A549 (cell line): ENCODE data around the gene PEA15. TPM values are rescaled to one million over a fixed set of nuclear protein-coding genes. Genes with fewer than 3 reads are reported as not detected.

Experiments
- ATAC-seq, 2 experiments: fragments of 200-7000 bp in 1 of 2; fragments of >200 bp in 1 of 2; cut with Nextera tagmentation in 1 of 2; cut with Tn5 transposase in 1 of 2; 3 replicates each; pipeline versions ENCODE4 v1.8.0 to v1.9.1; 2018 to 2020; ENCODE audit warnings: mild to moderate bottlenecking in 1 of 2, moderate library complexity in 1 of 2
- CTCF ChIA-PET: fragments of 300-600 bp; sonication (Branson Sonifier 250); formaldehyde crosslinking; extraction: SDS; loops from one replicate; lab custom pipeline; 2021; ENCODE audit warnings: antibody characterized with exemption, inconsistent platforms; lab: Yijun Ruan, JAX
- POLR2A ChIA-PET: fragments of 350-600 bp; formaldehyde crosslinking; extraction: SDS; loops from one replicate; lab custom pipeline; 2021; ENCODE audit warnings: antibody characterized with exemption, inconsistent platforms; lab: Yijun Ruan, JAX
- DNase-seq, 2 experiments: peaks; one replicate each; pipeline versions ENCODE4 v3.0.0 to v3.0.0-alpha.2; 2011 to 2016; ENCODE audit warnings: low read depth in 1 of 2, low spot score in 1 of 2
- FAIRE-seq: peaks from 2 replicates; lab custom pipeline; 2011; peaks lifted over from hg19 to GRCh38; lab: Jason Lieb, UNC
- H3K27ac ChIP-seq, 2 experiments: fragments of >200 bp; sonication (Bioruptor Twin); formaldehyde crosslinking; 3 replicates each; pipeline ENCODE4 v1.5.1; 2016 to 2017
- H3K4me1 ChIP-seq: fragments of >200 bp; sonication (Bioruptor Twin); formaldehyde crosslinking; 3 replicates; pipeline ENCODE4 v1.6.1; 2016
- H3K4me2 ChIP-seq: fragments of >200 bp; sonication (Bioruptor Twin); formaldehyde crosslinking; 3 replicates; pipeline ENCODE4 v1.6.1; 2016
- H3K4me3 ChIP-seq: fragments of >200 bp; sonication (Bioruptor Twin); formaldehyde crosslinking; 3 replicates; pipeline ENCODE4 v1.5.1; 2016
- H3K9me3 ChIP-seq: fragments of >200 bp; sonication (Bioruptor Twin); formaldehyde crosslinking; 3 replicates; pipeline ENCODE4 v1.6.1; 2016
- CBX2 ChIP-seq: fragments of 200-600 bp; sonication (generic); IDR thresholded peaks from 2 replicates; pipeline ENCODE4 v1.6.1; 2016; ENCODE audit warnings: low read depth, mild to moderate bottlenecking, borderline replicate concordance
- EP300 ChIP-seq, 2 experiments: fragments of >200 bp; sonication (Bioruptor Twin); formaldehyde crosslinking; IDR thresholded peaks; 2 replicates in 1 of 2; 3 replicates in 1 of 2; pipeline ENCODE4 v1.6.1; 2016 to 2017
- FOSB ChIP-seq: fragments of 250-450 bp; sonication (Bioruptor Pico); IDR thresholded peaks from 2 replicates; pipeline ENCODE4 v1.5.0; 2020; ENCODE audit warnings: mild to moderate bottlenecking, moderate library complexity
- FOXS1 ChIP-seq: fragments of 250-450 bp; sonication (Bioruptor Pico); IDR thresholded peaks from 2 replicates; pipeline ENCODE4 v1.5.0; 2020; ENCODE audit warnings: mild to moderate bottlenecking, moderate library complexity
- HOXB13 ChIP-seq: fragments of 250-450 bp; sonication (Bioruptor Pico); IDR thresholded peaks from 2 replicates; pipeline ENCODE4 v1.5.0; 2020; ENCODE audit warnings: low read depth, mild to moderate bottlenecking, moderate library complexity
- HOXB5 ChIP-seq: fragments of 250-450 bp; sonication (Bioruptor Pico); IDR thresholded peaks from 2 replicates; pipeline ENCODE4 v1.5.0; 2020; ENCODE audit warnings: mild to moderate bottlenecking, moderate library complexity
- JUNB ChIP-seq: fragments of >200 bp; sonication (Bioruptor Twin); formaldehyde crosslinking; IDR thresholded peaks from 2 replicates; pipeline ENCODE4 v1.6.1; 2016
- KDM1A ChIP-seq: fragments of 200-600 bp; sonication (generic); IDR thresholded peaks from 2 replicates; pipeline ENCODE4 v1.6.1; 2016; ENCODE audit warnings: low read depth, mild to moderate bottlenecking
- MAZ ChIP-seq: fragments of 150-350 bp; IDR thresholded peaks from 2 replicates; pipeline ENCODE4 v1.6.1; 2014; ENCODE audit warnings: antibody characterized with exemption, low read depth, low read length, borderline replicate concordance
- NFE2L2 ChIP-seq: fragments of 150-350 bp; conservative IDR thresholded peaks from 2 replicates; pipeline ENCODE4 v1.6.1; 2014; ENCODE audit warnings: low read length
- PBX3 ChIP-seq: IDR thresholded peaks from 2 replicates; pipeline ENCODE4 v1.6.1; 2012
- PHF8 ChIP-seq: fragments of 200-600 bp; sonication (generic); IDR thresholded peaks from 2 replicates; pipeline ENCODE4 v1.6.1; 2016; ENCODE audit warnings: low read depth, mild to moderate bottlenecking, antibody characterized with exemption, moderate library complexity, borderline replicate concordance
- POLR2AphosphoS2 ChIP-seq: conservative IDR thresholded peaks from 2 replicates; pipeline ENCODE4 v1.6.1; 2012; ENCODE audit warnings: low read length, improper control_type of control experiment, inconsistent platforms
- RNF2 ChIP-seq: fragments of 200-600 bp; sonication (generic); IDR thresholded peaks from 2 replicates; pipeline ENCODE4 v1.6.1; 2016; ENCODE audit warnings: low read depth, mild to moderate bottlenecking, antibody characterized with exemption, moderate library complexity, borderline replicate concordance
- TFCP2L1 ChIP-seq: fragments of 250-450 bp; sonication (Bioruptor Pico); IDR thresholded peaks from 2 replicates; pipeline ENCODE4 v1.5.0; 2021; ENCODE audit warnings: mild to moderate bottlenecking
- WGBS: methylation state at CpG from one replicate; pipeline ENCODE4 v1.1.6; 2017; ENCODE audit errors: missing lambda C conversion rate; 5-methylcytosine and 5-hydroxymethylcytosine counted together
- polyA plus RNA-seq, 4 experiments: library from polyadenylated mRNA; depleted of rRNA in 3 of 4; stranded (reverse); fragments of >200 nt; fragmentation: RNase III in 1 of 4; extraction: RNeasy Plus Mini Kit Qiagen cat#74134 plus additional on column Dnase treatment in 1 of 4; gene quantifications; 2 replicates in 3 of 4; 3 replicates in 1 of 4; pipeline ENCODE4 v1.2.3, GENCODE V29; 2011 to 2017
- TF ChIP-seq, protein P1 (sequence below): fragments of 200-600 bp; sonication (generic); IDR thresholded peaks from 2 replicates; pipeline ENCODE4 v1.6.1; 2016; ENCODE audit warnings: antibody characterized with exemption, mild to moderate bottlenecking, moderate library complexity
- TF ChIP-seq, protein P2 (sequence below): fragments of 250-450 bp; sonication (Bioruptor Pico); IDR thresholded peaks from 2 replicates; pipeline ENCODE4 v1.5.0; 2020; ENCODE audit warnings: low read depth, mild to moderate bottlenecking, moderate library complexity
- TF ChIP-seq, protein P3 (sequence below): IDR thresholded peaks from 2 replicates; pipeline ENCODE4 v1.6.1; 2012

Gene PEA15
- polyA plus RNA-seq, 2 of the 4 experiments (the other 2 are of a cell fraction) = 115 to 136 TPM

GRCh38 chr1:160236806-160237205, 31.6 kb downstream of the PEA15 start:
- no peak overlapping the region for H3K4me3 ChIP-seq
- H3K4me2 ChIP-seq = no peak overlapping the region
- TF ChIP-seq FOSB = no peak
- TF ChIP-seq POLR2AphosphoS2 = no peak
- TF ChIP-seq, all 56 proteins: peak for 0
- POLR2A ChIA-PET = no interaction called here
- H3K4me1 ChIP-seq = no peaks in the 10 kb centered on the region
- FAIRE-seq (no peak), ATAC-seq (no peak), DNase-seq (no peak)
- CTCF ChIA-PET = interaction anchor here (5.4 kb wide), 1 partner anchor 16 kb away, joined by 24 read pairs; no protein-coding TSS in a partner anchor
- no peak overlapping the region for H3K27ac ChIP-seq
- no peaks in the 10 kb centered on the region for H3K9me3 ChIP-seq
- WGBS = 90% methylated on average over 5 of the region's 5 CpGs

DNA sequence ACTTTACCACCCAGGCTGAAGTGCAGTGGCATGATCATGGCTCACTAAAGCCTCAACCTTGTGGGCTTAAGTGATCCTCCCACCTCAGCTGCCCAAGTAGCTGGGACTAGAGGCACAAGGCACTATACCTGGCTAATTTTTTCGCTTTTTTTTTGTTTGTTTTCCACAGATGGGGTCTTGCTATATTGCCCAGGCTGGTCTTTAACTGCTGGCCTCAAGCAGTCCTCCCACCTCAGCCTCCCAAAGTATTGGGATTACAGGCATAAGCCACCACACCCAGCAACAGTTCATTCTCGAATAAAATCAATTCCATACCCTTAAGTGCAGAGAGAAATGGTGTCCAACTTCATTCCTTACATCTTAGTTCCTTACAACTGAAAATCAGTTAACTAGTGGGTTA, 32.4 kb downstream of the PEA15 start:
- H3K4me2 ChIP-seq = no peak overlapping the region
- TF ChIP-seq EP300 (IDR thresholded peaks at IDR 0.05) (no peak), FOXS1 (no peak), JUNB (no peak), TFCP2L1 (CRISPR knock-in tag) (no peak), NFE2L2 (no peak), PHF8 (no peak), PBX3 (no peak), RNF2 (no peak)
- TF ChIP-seq, protein P1, sequence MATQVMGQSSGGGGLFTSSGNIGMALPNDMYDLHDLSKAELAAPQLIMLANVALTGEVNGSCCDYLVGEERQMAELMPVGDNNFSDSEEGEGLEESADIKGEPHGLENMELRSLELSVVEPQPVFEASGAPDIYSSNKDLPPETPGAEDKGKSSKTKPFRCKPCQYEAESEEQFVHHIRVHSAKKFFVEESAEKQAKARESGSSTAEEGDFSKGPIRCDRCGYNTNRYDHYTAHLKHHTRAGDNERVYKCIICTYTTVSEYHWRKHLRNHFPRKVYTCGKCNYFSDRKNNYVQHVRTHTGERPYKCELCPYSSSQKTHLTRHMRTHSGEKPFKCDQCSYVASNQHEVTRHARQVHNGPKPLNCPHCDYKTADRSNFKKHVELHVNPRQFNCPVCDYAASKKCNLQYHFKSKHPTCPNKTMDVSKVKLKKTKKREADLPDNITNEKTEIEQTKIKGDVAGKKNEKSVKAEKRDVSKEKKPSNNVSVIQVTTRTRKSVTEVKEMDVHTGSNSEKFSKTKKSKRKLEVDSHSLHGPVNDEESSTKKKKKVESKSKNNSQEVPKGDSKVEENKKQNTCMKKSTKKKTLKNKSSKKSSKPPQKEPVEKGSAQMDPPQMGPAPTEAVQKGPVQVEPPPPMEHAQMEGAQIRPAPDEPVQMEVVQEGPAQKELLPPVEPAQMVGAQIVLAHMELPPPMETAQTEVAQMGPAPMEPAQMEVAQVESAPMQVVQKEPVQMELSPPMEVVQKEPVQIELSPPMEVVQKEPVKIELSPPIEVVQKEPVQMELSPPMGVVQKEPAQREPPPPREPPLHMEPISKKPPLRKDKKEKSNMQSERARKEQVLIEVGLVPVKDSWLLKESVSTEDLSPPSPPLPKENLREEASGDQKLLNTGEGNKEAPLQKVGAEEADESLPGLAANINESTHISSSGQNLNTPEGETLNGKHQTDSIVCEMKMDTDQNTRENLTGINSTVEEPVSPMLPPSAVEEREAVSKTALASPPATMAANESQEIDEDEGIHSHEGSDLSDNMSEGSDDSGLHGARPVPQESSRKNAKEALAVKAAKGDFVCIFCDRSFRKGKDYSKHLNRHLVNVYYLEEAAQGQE = no peak
- TF ChIP-seq, protein P2, sequence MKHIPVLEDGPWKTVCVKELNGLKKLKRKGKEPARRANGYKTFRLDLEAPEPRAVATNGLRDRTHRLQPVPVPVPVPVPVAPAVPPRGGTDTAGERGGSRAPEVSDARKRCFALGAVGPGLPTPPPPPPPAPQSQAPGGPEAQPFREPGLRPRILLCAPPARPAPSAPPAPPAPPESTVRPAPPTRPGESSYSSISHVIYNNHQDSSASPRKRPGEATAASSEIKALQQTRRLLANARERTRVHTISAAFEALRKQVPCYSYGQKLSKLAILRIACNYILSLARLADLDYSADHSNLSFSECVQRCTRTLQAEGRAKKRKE (CRISPR knock-in tag) = no peak
- no peak overlapping the region for H3K27ac ChIP-seq
- H3K4me1 ChIP-seq = no peaks in the 10 kb centered on the region
- CTCF ChIA-PET = interaction anchor here (0.9 to 5.4 kb wide), 4 partner anchors 14 to 54 kb away, joined by 3 to 24 read pairs (median 5); no protein-coding TSS in a partner anchor
- 90% methylated on average over 2 of the region's 2 CpGs for WGBS
- no peak overlapping the region for H3K4me3 ChIP-seq
- ATAC-seq (no peak), DNase-seq (no peak), FAIRE-seq (no peak)
- no peaks in the 10 kb centered on the region for H3K9me3 ChIP-seq
- POLR2A ChIA-PET = no interaction called here

DNA sequence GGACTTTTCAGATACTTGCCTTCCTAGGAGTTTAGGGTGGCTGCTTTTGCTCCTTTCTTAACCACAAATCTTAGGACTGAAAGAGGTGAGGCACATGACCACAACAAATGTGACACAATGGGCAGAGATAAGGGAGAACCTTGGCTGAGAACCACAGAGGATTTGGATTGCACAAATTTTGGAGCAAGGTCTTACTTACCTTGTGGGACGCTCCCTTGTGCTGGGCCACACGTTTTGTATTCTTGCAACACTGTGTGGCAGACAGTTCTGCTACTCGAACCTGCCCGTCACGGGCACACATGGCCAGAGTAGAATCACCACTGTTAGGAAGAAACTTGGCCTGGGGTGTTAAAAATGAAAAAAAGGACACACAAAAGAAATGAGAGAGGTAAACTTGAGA, 33.2 kb downstream of the PEA15 start:
- FAIRE-seq = no peak
- no peak for DNase-seq
- POLR2A ChIA-PET = no interaction called here
- no peak for TF ChIP-seq HOXB5 (CRISPR knock-in tag)
- no peak for TF ChIP-seq RNF2
- TF ChIP-seq NFE2L2 = no peak
- TF ChIP-seq, protein P3, sequence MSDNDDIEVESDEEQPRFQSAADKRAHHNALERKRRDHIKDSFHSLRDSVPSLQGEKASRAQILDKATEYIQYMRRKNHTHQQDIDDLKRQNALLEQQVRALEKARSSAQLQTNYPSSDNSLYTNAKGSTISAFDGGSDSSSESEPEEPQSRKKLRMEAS = no peak
- no peak for TF ChIP-seq HOXB13 (CRISPR knock-in tag)
- TF ChIP-seq CBX2 = no peak
- TF ChIP-seq EP300 (IDR thresholded peaks at IDR 0.05) = no peak
- TF ChIP-seq MAZ = no peak
- no peak for TF ChIP-seq KDM1A
- no peak for TF ChIP-seq JUNB
- Histone ChIP-seq H3K27ac (no peak overlapping the region), H3K4me3 (no peak overlapping the region), H3K4me1 (no peaks in the 10 kb centered on the region), H3K4me2 (no peak overlapping the region), H3K9me3 (no peaks in the 10 kb centered on the region)
- 85% methylated on average over 5 of the region's 5 CpGs for WGBS
- no peak for ATAC-seq
- CTCF ChIA-PET = interaction anchor here (0.5 to 5.7 kb wide), 10 partner anchors 10 to 192 kb away, joined by 3 to 60 read pairs (median 5); no protein-coding TSS in a partner anchor
